ENCODE results near the gene CHIC2.

GRCh38 chr4:53991821-53992220 is 72.6 kb downstream of the CHIC2 start:
- TF ChIP-seq TAF1 (IDR thresholded peaks at IDR 0.05; ENCODE audit: low read depth, low read length), result no peak
- TF ChIP-seq YY1 (IDR thresholded peaks at IDR 0.05; ENCODE audit: low read depth, low read length), result no peak
- no peak for TF ChIP-seq EZH2 (IDR thresholded peaks at IDR 0.05; ENCODE audit: low read depth, low read length, severe bottlenecking)
- no peak for TF ChIP-seq CTCF (IDR thresholded peaks at IDR 0.05; ENCODE audit: control extremely low read depth in 1 of 3, insufficient read depth in 1 of 3, low read depth in 1 of 3, low read length in 3 of 3)
- TF ChIP-seq CHD1 (IDR thresholded peaks at IDR 0.05; ENCODE audit: low read depth, low read length), result no peak
- no peak for TF ChIP-seq RFX5 (IDR thresholded peaks at IDR 0.05; ENCODE audit: borderline replicate concordance, low read depth, low read length)
- no peak for TF ChIP-seq E2F6 (IDR thresholded peaks at IDR 0.05)
- no peak for TF ChIP-seq POLR2A (IDR thresholded peaks at IDR 0.05; ENCODE audit: control extremely low read depth in 1 of 2, low read depth in 2 of 2, low read length in 2 of 2)

Data from H1 (cell line).